Measurements from ENCODE around the gene MCM3AP.

Gene MCM3AP

GRCh38 chr21:46199436-46200373 is 85.7 kb downstream of the MCM3AP start:
- no peak for DNase-seq

GRCh38 chr21:46196733-46197132 is 88.7 kb downstream of the MCM3AP start:
- DNase-seq: no peak

- DNase-seq: no peak
These were observed 89.7 kb downstream of the MCM3AP start for GRCh38 chr21:46195595-46196195.

- DNase-seq: no peak
These were observed 90.8 kb downstream of the MCM3AP start for GRCh38 chr21:46194374-46195334.

GRCh38 chr21:46193829-46194373 is 91.5 kb downstream of the MCM3AP start:
- no peak for DNase-seq

- DNase-seq: no peak
These were observed 93.5 kb downstream of the MCM3AP start for GRCh38 chr21:46191686-46192575.

GRCh38 chr21:46191257-46191685 is 94.1 kb downstream of the MCM3AP start:
- no peak for DNase-seq

- DNase-seq: no peak
These were observed 94.8 kb downstream of the MCM3AP start for GRCh38 chr21:46190491-46191131.

GRCh38 chr21:46189959-46190490 is 95.4 kb downstream of the MCM3AP start:
- no peak for DNase-seq

GRCh38 chr21:46189213-46189958 is 96.0 kb downstream of the MCM3AP start:
- DNase-seq: no peak

- no peak for DNase-seq
These were observed 96.9 kb downstream of the MCM3AP start for GRCh38 chr21:46188226-46189212.

- DNase-seq: no peak
These were observed 97.6 kb downstream of the MCM3AP start for GRCh38 chr21:46187814-46188213.

- no peak for DNase-seq
These were observed 98.2 kb downstream of the MCM3AP start for GRCh38 chr21:46187261-46187660.

GRCh38 chr21:46185716-46186115 is 99.7 kb downstream of the MCM3AP start:
- DNase-seq: no peak
